Keratinocyte (primary cell): Measurements from ENCODE around the gene DCTN5. TPM values are rescaled to one million over a fixed set of nuclear protein-coding genes. Genes with fewer than 3 reads are reported as not detected.

Experiments used
- DNase-seq: peaks from one replicate; pipeline ENCODE4 v3.0.0-alpha.2; 2011; ENCODE audit warnings: low read depth, missing footprints, low spot score
- FAIRE-seq: peaks from 2 replicates; lab custom pipeline; 2011; peaks lifted over from hg19 to GRCh38; lab: Jason Lieb, UNC
- H2AFZ ChIP-seq: 2 replicates; pipeline ENCODE4 v1.6.0; 2012; ENCODE audit warnings: low read length, control low read depth, inconsistent platforms; ENCODE audit not compliant: control insufficient read depth
- H3K27ac ChIP-seq: 2 replicates; pipeline ENCODE4 v1.5.1; 2011; ENCODE audit warnings: low read length; ENCODE audit not compliant: control insufficient read depth, insufficient read depth
- H3K27me3 ChIP-seq: 3 replicates; pipeline ENCODE4 v1.6.0; 2011; ENCODE audit warnings: low read length; ENCODE audit not compliant: control insufficient read depth, insufficient read depth; ENCODE audit errors: extremely low read depth
- H3K36me3 ChIP-seq, 2 experiments: 2 replicates in 1 of 2; 3 replicates in 1 of 2; pipeline ENCODE4 v1.5.1; 2011; ENCODE audit warnings: low read length in 2 of 2, mild to moderate bottlenecking in 1 of 2; ENCODE audit not compliant: control insufficient read depth in 2 of 2, insufficient read depth in 2 of 2; ENCODE audit errors: extremely low read depth in 1 of 2
- H3K4me1 ChIP-seq: 3 replicates; pipeline ENCODE4 v1.5.1; 2011; ENCODE audit warnings: low read length; ENCODE audit not compliant: control insufficient read depth, insufficient read depth; ENCODE audit errors: extremely low read depth
- H3K4me2 ChIP-seq: 3 replicates; pipeline ENCODE4 v1.6.0; 2011; ENCODE audit warnings: low read depth, low read length; ENCODE audit not compliant: control insufficient read depth, insufficient read depth; ENCODE audit errors: extremely low read depth
- H3K4me3 ChIP-seq, 3 experiments: fragments of 200-600 bp in 1 of 3; sonication (generic) in 1 of 3; 2 replicates in 2 of 3; 3 replicates in 1 of 3; pipeline ENCODE4 v1.5.1; 2011 to 2016; ENCODE audit warnings: low read length in 3 of 3, mild to moderate bottlenecking in 3 of 3, control low read depth in 2 of 3, inconsistent platforms in 1 of 3, low read depth in 1 of 3, mixed read lengths in 1 of 3, mixed run types in 1 of 3, moderate library complexity in 1 of 3; ENCODE audit not compliant: control insufficient read depth in 2 of 3, insufficient read depth in 2 of 3; ENCODE audit errors: extremely low read depth in 1 of 3
- H3K79me2 ChIP-seq: 2 replicates; pipeline ENCODE4 v1.6.0; 2012; ENCODE audit warnings: low read length; ENCODE audit not compliant: control insufficient read depth, insufficient read depth
- H3K9ac ChIP-seq: 3 replicates; pipeline ENCODE4 v1.6.0; 2011; ENCODE audit warnings: low read length; ENCODE audit not compliant: control insufficient read depth, insufficient read depth; ENCODE audit errors: extremely low read depth
- H3K9me1 ChIP-seq: 3 replicates; pipeline ENCODE4 v1.6.0; 2011; ENCODE audit warnings: low read length; ENCODE audit not compliant: control insufficient read depth, insufficient read depth; ENCODE audit errors: extremely low read depth
- H3K9me3 ChIP-seq: 2 replicates; pipeline ENCODE4 v1.5.1; 2012; ENCODE audit warnings: low read depth, low read length; ENCODE audit not compliant: control insufficient read depth
- H4K20me1 ChIP-seq: 3 replicates; pipeline ENCODE4 v1.6.0; 2011; ENCODE audit warnings: low read length; ENCODE audit not compliant: control insufficient read depth, insufficient read depth; ENCODE audit errors: extremely low read depth
- CTCF ChIP-seq, 3 experiments: IDR thresholded peaks in 1 of 3; conservative IDR thresholded peaks in 1 of 3; optimal IDR thresholded peaks in 1 of 3; 2 replicates in 2 of 3; 3 replicates in 1 of 3; pipeline versions ENCODE3 to v1.5.1; 2011; ENCODE audit warnings: low read length in 3 of 3, mild to moderate bottlenecking in 3 of 3, moderate library complexity in 2 of 3, control low read depth in 1 of 3, inconsistent platforms in 1 of 3; ENCODE audit not compliant: insufficient read depth in 2 of 3; ENCODE audit errors: extremely low read depth in 1 of 3
- EZH2 ChIP-seq: IDR thresholded peaks from one replicate; pipeline ENCODE4 v1.6.1; 2012; ENCODE audit warnings: inconsistent platforms, mild to moderate bottlenecking, low read length, moderate library complexity
- dilution Hi-C: fragments of 300-500 bp; cut with MboI; formaldehyde crosslinking; loops from one replicate; pipeline ENCODE4 v1.7.0; 2020; ENCODE audit warnings: low sequenced_read_pairs; ENCODE audit not compliant: extremely low pct_ligation_motif_present
- polyA plus RNA-seq, 5 experiments: library from polyadenylated mRNA; depleted of rRNA in 3 of 5; stranded (reverse) in 3 of 5; stranded (forward) in 1 of 5; unstranded in 1 of 5; fragments of >200 nt; gene quantifications; 1 replicate in 1 of 5; 2 replicates in 3 of 5; 3 replicates in 1 of 5; pipeline versions ENCODE4 v1.2.1 to v1.2.3, GENCODE V29; 2011 to 2012; ENCODE audit warnings: missing spikeins in 2 of 5, low read depth in 1 of 5, low replicate concordance in 1 of 5

The DCTN5 gene
- polyA plus RNA-seq, 1 donor (not counting 4 experiments of a cell fraction or from before 2014, with no cell fraction given), result 105 TPM

- no peak for DNase-seq
- Histone ChIP-seq H3K4me2 (peak overlapping the region; percentile 84), H3K9ac (peak overlapping the region; percentile 98), H3K9me3 (no peaks in the 10 kb centered on the region), H3K27ac (peak overlapping the region; percentile 90), H3K79me2 (peaks cover 51% of the 10 kb centered on the region), H3K4me1 (peaks cover 13% of the 10 kb centered on the region), H3K9me1 (peaks cover 2% of the 10 kb centered on the region), H3K27me3 (no peaks in the 10 kb centered on the region), H2AFZ (peak overlapping the region; percentile 85), H4K20me1 (no peaks in the 10 kb centered on the region), H3K4me3 (peak overlapping the region; percentile 89 to 99 (median 99)), H3K36me3 (peaks cover 7 to 8% of the 10 kb centered on the region in 2 experiments)
- dilution Hi-C loops, result no loop called here
- no peak for FAIRE-seq
- TF ChIP-seq CTCF (optimal IDR thresholded peaks at IDR 0.05 in 1 of 3, IDR thresholded peaks at IDR 0.05 in 1 of 3, conservative IDR thresholded peaks at IDR 0.05 in 1 of 3; ENCODE audit: extremely low read depth in 1 of 3, insufficient read depth in 2 of 3, low read length in 3 of 3) (no peak), EZH2 (no peak)
Observed at GRCh38 chr16:23640615-23640930, 693 bp upstream of the DCTN5 start.

- H3K9ac ChIP-seq, result peak overlapping the region; percentile 98
- H4K20me1 ChIP-seq, result no peaks in the 10 kb centered on the region
- H3K4me3 ChIP-seq, result peak overlapping the region; percentile 89 to 99 (median 99)
- H3K27ac ChIP-seq, result peak overlapping the region; percentile 27
- DNase-seq (no peak), FAIRE-seq (no peak)
- peaks cover 13% of the 10 kb centered on the region for H3K4me1 ChIP-seq
- dilution Hi-C loops, result no loop called here
- H3K27me3 ChIP-seq, result no peaks in the 10 kb centered on the region
- TF ChIP-seq EZH2 (no peak), CTCF (optimal IDR thresholded peaks at IDR 0.05 in 1 of 3, IDR thresholded peaks at IDR 0.05 in 1 of 3, conservative IDR thresholded peaks at IDR 0.05 in 1 of 3; ENCODE audit: extremely low read depth in 1 of 3, insufficient read depth in 2 of 3, low read length in 3 of 3) (no peak)
- H3K4me2 ChIP-seq, result peak overlapping the region; percentile 85
- H3K79me2 ChIP-seq, result peaks cover 67% of the 10 kb centered on the region
- H3K9me3 ChIP-seq, result no peaks in the 10 kb centered on the region
- H2AFZ ChIP-seq, result no peak overlapping the region
- peaks cover 6 to 8% of the 10 kb centered on the region in 2 experiments for H3K36me3 ChIP-seq
- H3K9me1 ChIP-seq, result peaks cover 2% of the 10 kb centered on the region
Observed at GRCh38 chr16:23642246-23642774, 1.0 kb downstream of the DCTN5 start.
